IPS-NIHi7 (cell line): ENCODE data around the gene KCTD5.

Source experiments
- DNase-seq: peaks from one replicate; pipeline ENCODE4 v3.0.0; 2012; ENCODE audit warnings: mixed read lengths; ENCODE audit errors: extremely low spot score

KCTD5 gene

GRCh38 chr16:2724088-2724676 is 41.9 kb downstream of the KCTD5 start:
- no peak for DNase-seq

- no peak for DNase-seq
Measured at GRCh38 chr16:2724816-2725348, 42.6 kb downstream of the KCTD5 start.

GRCh38 chr16:2726923-2727322 is 44.6 kb downstream of the KCTD5 start:
- no peak for DNase-seq

- DNase-seq: no peak
Measured at GRCh38 chr16:2728034-2728433, 45.7 kb downstream of the KCTD5 start.

GRCh38 chr16:2734844-2735515 is 52.7 kb downstream of the KCTD5 start:
- no peak for DNase-seq

GRCh38 chr16:2736476-2737237 is 54.3 kb downstream of the KCTD5 start:
- no peak for DNase-seq

- no peak for DNase-seq
Measured at GRCh38 chr16:2737238-2737605, 54.9 kb downstream of the KCTD5 start.

GRCh38 chr16:2737895-2738418 is 55.6 kb downstream of the KCTD5 start:
- DNase-seq: no peak

- DNase-seq: no peak
Measured at GRCh38 chr16:2738615-2739014, 56.3 kb downstream of the KCTD5 start.

GRCh38 chr16:2739625-2740430 is 57.5 kb downstream of the KCTD5 start:
- DNase-seq: no peak

- no peak for DNase-seq
Measured at GRCh38 chr16:2740476-2740875, 58.2 kb downstream of the KCTD5 start.

- no peak for DNase-seq
Measured at GRCh38 chr16:2741168-2741567, 58.8 kb downstream of the KCTD5 start.

- no peak for DNase-seq
Measured at GRCh38 chr16:2742323-2743006, 60.1 kb downstream of the KCTD5 start.

- no peak for DNase-seq
Measured at GRCh38 chr16:2743007-2743810, 60.9 kb downstream of the KCTD5 start.

- DNase-seq: no peak
Measured at GRCh38 chr16:2744711-2745110, 62.4 kb downstream of the KCTD5 start.

- DNase-seq: no peak
Measured at GRCh38 chr16:2745116-2745890, 63.0 kb downstream of the KCTD5 start.

GRCh38 chr16:2745961-2746360 is 63.6 kb downstream of the KCTD5 start:
- no peak for DNase-seq

GRCh38 chr16:2748757-2749455 is 66.6 kb downstream of the KCTD5 start:
- no peak for DNase-seq

- DNase-seq: no peak
Measured at GRCh38 chr16:2749476-2749875, 67.2 kb downstream of the KCTD5 start.
